MCF 10A (cell line): Measurements from ENCODE around the gene TMEM203. TPM values are rescaled to one million over a fixed set of nuclear protein-coding genes. Genes with fewer than 3 reads are reported as not detected.

Experiments used
- BruUV-seq: library from RNA; stranded (reverse); fragments of 400-500 nt; replicated peaks from 2 replicates; lab custom pipeline; 2021; lab: Mats Ljungman, UMichigan
- CTCF ChIA-PET: fragments of 300-600 bp; sonication (Branson Sonifier 250); formaldehyde crosslinking; extraction: SDS; loops from one replicate; lab custom pipeline; 2021; ENCODE audit warnings: antibody characterized with exemption, inconsistent platforms; lab: Yijun Ruan, JAX
- POLR2A ChIA-PET: fragments of 300-600, 350-650 bp; sonication (Branson Sonifier 250); formaldehyde crosslinking; extraction: SDS; loops from one replicate; lab custom pipeline; 2020; ENCODE audit warnings: antibody characterized with exemption, inconsistent platforms; lab: Yijun Ruan, JAX
- DNase-seq: peaks from one replicate; pipeline ENCODE4 v3.0.0-alpha.2; 2018; ENCODE audit not compliant: unreplicated experiment
- H3K27ac Mint-ChIP-seq: one replicate; pipeline ENCODE4 v1.8.0; 2022; ENCODE audit warnings: mild to moderate bottlenecking, low read depth, mixed read lengths; ENCODE audit not compliant: unreplicated experiment
- H3K27me3 Mint-ChIP-seq: one replicate; pipeline ENCODE4 v1.8.0; 2022; ENCODE audit warnings: mixed read lengths; ENCODE audit not compliant: insufficient read depth, unreplicated experiment
- H3K36me3 Mint-ChIP-seq: one replicate; pipeline ENCODE4 v1.8.0; 2022; ENCODE audit warnings: mild to moderate bottlenecking, moderate library complexity, mixed read lengths; ENCODE audit not compliant: insufficient read depth, unreplicated experiment
- H3K4me1 Mint-ChIP-seq: one replicate; pipeline ENCODE4 v1.8.0; 2022; ENCODE audit warnings: mixed read lengths; ENCODE audit not compliant: insufficient read depth, unreplicated experiment
- H3K4me3 Mint-ChIP-seq: one replicate; pipeline ENCODE4 v1.8.0; 2022; ENCODE audit warnings: mild to moderate bottlenecking, moderate library complexity, mixed read lengths; ENCODE audit not compliant: unreplicated experiment
- H3K9me3 Mint-ChIP-seq: one replicate; pipeline ENCODE4 v1.8.0; 2022; ENCODE audit warnings: mixed read lengths; ENCODE audit not compliant: unreplicated experiment
- CTCF ChIP-seq: fragments of 200-600 bp; IDR thresholded peaks from one replicate; pipeline ENCODE4 v1.8.0; 2022; ENCODE audit warnings: antibody characterized with exemption, mild to moderate bottlenecking; ENCODE audit not compliant: unreplicated experiment
- intact Hi-C: fragments of 100-400 bp; cut with micrococcal nuclease; formaldehyde crosslinking; loops from 2 replicates; pipeline ENCODE4 v1.14.1; 2022
- total RNA-seq: library from RNA; stranded (reverse); gene quantifications from 2 replicates; pipeline ENCODE4 v1.2.3, GENCODE V29; 2022

Gene TMEM203
- total RNA-seq, 1 experiment from 2014 or later: 31.4 TPM

DNA sequence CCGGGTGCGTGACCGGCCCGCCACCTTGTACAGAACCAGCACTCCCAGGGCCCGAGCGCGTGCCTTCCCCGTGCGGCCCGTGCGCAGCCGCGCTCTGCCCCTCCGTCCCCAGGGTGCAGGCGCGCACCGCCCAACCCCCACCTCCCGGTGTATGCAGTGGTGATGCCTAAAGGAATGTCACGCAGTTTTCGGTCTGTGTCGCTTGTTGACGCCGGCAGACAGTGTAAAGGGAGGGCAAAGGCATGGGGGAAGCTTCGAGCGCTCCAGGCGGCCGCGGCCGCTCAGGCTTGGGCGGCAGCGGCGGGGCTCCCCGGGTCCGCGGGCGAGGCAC lies 36.9 kb downstream of the TMEM203 start:
- DNase-seq: no peak
- H3K4me3 Mint-ChIP-seq: peak overlapping the region; percentile 53
- peaks cover 13% of the 10 kb centered on the region for H3K27me3 Mint-ChIP-seq
- no peaks in the 10 kb centered on the region for H3K36me3 Mint-ChIP-seq
- no peaks in the 10 kb centered on the region for H3K9me3 Mint-ChIP-seq
- no peaks in the 10 kb centered on the region for H3K4me1 Mint-ChIP-seq
- CTCF ChIA-PET: no interaction called here
- POLR2A ChIA-PET: interaction anchor here (1.4 to 2.0 kb wide), 3 partner anchors 21 to 39 kb away, joined by 3 to 9 read pairs (median 7); partner anchors contain the start of gene SSNA1
- H3K27ac Mint-ChIP-seq: no peak overlapping the region
- no peak for TF ChIP-seq CTCF
- intact Hi-C loops: no loop called here
- BruUV-seq: no TSS peak

- no peak for DNase-seq
- H3K27ac Mint-ChIP-seq: no peak overlapping the region
- intact Hi-C loops: no loop called here
- ChIA-PET POLR2A (interaction anchor here (1.4 to 2.0 kb wide), 2 partner anchors 27 to 38 kb away, joined by 3 to 7 read pairs; no protein-coding TSS in a partner anchor), CTCF (no interaction called here)
- H3K4me1 Mint-ChIP-seq: no peaks in the 10 kb centered on the region
- H3K27me3 Mint-ChIP-seq: peaks cover 13% of the 10 kb centered on the region
- no peaks in the 10 kb centered on the region for H3K36me3 Mint-ChIP-seq
- peak overlapping the region; percentile 53 for H3K4me3 Mint-ChIP-seq
- BruUV-seq: no TSS peak
- no peaks in the 10 kb centered on the region for H3K9me3 Mint-ChIP-seq
- no peak for TF ChIP-seq CTCF
These were observed 37.5 kb downstream of the TMEM203 start for GRCh38 chr9:137167747-137168572.

- Mint-ChIP-seq H3K4me3 (no peak overlapping the region), H3K36me3 (no peaks in the 10 kb centered on the region), H3K9me3 (no peaks in the 10 kb centered on the region), H3K27ac (no peak overlapping the region), H3K27me3 (peaks cover 13% of the 10 kb centered on the region), H3K4me1 (no peaks in the 10 kb centered on the region)
- DNase-seq: no peak
- intact Hi-C loops: no loop called here
- POLR2A ChIA-PET: no interaction called here
- TF ChIP-seq CTCF: no peak
- no TSS peak for BruUV-seq
- CTCF ChIA-PET: interaction anchor here (0.6 kb wide), 1 partner anchor 99 kb away, joined by 3 read pairs; no protein-coding TSS in a partner anchor
These were observed 38.1 kb downstream of the TMEM203 start for GRCh38 chr9:137167277-137167746.

- no peak for DNase-seq
- POLR2A ChIA-PET: no interaction called here
- no TSS peak for BruUV-seq
- CTCF ChIA-PET: interaction anchor here (0.6 kb wide), 1 partner anchor 98 kb away, joined by 3 read pairs; no protein-coding TSS in a partner anchor
- Mint-ChIP-seq H3K36me3 (no peaks in the 10 kb centered on the region), H3K4me3 (no peak overlapping the region), H3K27ac (no peak overlapping the region), H3K9me3 (no peaks in the 10 kb centered on the region), H3K4me1 (no peaks in the 10 kb centered on the region), H3K27me3 (peaks cover 13% of the 10 kb centered on the region)
- intact Hi-C loops: no loop called here
- no peak for TF ChIP-seq CTCF
These were observed 38.8 kb downstream of the TMEM203 start for GRCh38 chr9:137166380-137167229.
